Upper lobe of left lung (tissue), 6 donors: Measurements from ENCODE around the gene DENND5B. TPM values are rescaled to one million over a fixed set of nuclear protein-coding genes. Genes with fewer than 3 reads are reported as not detected.
"Not testable (repeated sequence)": the region's sequence is repeated elsewhere in the genome, so short reads cannot be mapped to it uniquely, and the experiment has no call there.

Source experiments
- ATAC-seq, 2 donors: fragments of 200-7000 bp; cut with Tn5 transposase; one replicate each; pipeline ENCODE4 v1.9.1; 2022; ENCODE audit warnings: mild to moderate bottlenecking in 2 of 2, moderate library complexity in 2 of 2; ENCODE audit not compliant: low FRiP score in 2 of 2
- DNase-seq, 2 donors: peaks; one replicate each; pipeline ENCODE4 v3.0.0-alpha.2; 2019 to 2020
- H3K27ac ChIP-seq, 4 donors: fragments of 200-600 bp; sonication (generic); one replicate each; pipeline ENCODE4 v1.5.1; 2016 to 2019
- H3K27me3 ChIP-seq, 4 donors: fragments of 200-600 bp; sonication (generic); one replicate each; pipeline ENCODE4 v1.5.1; 2017 to 2019
- H3K36me3 ChIP-seq, 4 donors: fragments of 200-600 bp; sonication (generic); one replicate each; pipeline ENCODE4 v1.5.1; 2016 to 2019
- H3K4me1 ChIP-seq, 4 donors: fragments of 200-600 bp; sonication (generic); one replicate each; pipeline ENCODE4 v1.5.1; 2018 to 2019
- H3K4me3 ChIP-seq, 4 donors: fragments of 200-600 bp; sonication (generic); one replicate each; pipeline ENCODE4 v1.5.1; 2017 to 2019; ENCODE audit warnings: mild to moderate bottlenecking in 2 of 4, moderate library complexity in 1 of 4
- H3K9me3 ChIP-seq, 4 donors: fragments of 200-600 bp; sonication (generic); one replicate each; pipeline ENCODE4 v1.5.1; 2018 to 2019
- CTCF ChIP-seq, 6 experiments: fragments of 450-650 bp in 4 of 6; fragments of 200-600 bp in 2 of 6; sonication (generic) in 2 of 6; IDR thresholded peaks; one replicate each; pipeline ENCODE4 v1.5.1; 2016 to 2019; ENCODE audit warnings: antibody characterized with exemption in 6 of 6
- EP300 ChIP-seq, 4 donors: sonication (generic); formaldehyde crosslinking; IDR thresholded peaks; one replicate each; pipeline ENCODE4 v1.5.1; 2017; ENCODE audit warnings: antibody characterized with exemption in 4 of 4, control low read depth in 2 of 4
- POLR2A ChIP-seq, 4 donors: fragments of 450-650 bp; IDR thresholded peaks; one replicate each; pipeline ENCODE4 v1.5.1; 2016 to 2017; ENCODE audit warnings: antibody characterized with exemption in 4 of 4, mild to moderate bottlenecking in 2 of 4
- POLR2AphosphoS5 ChIP-seq, 2 donors: sonication (generic); formaldehyde crosslinking; IDR thresholded peaks; one replicate each; pipeline ENCODE4 v1.5.1; 2017; ENCODE audit warnings: antibody characterized with exemption in 2 of 2
- WGBS, 2 donors: methylation state at CpG; one replicate each; pipeline ENCODE4 v1.1.5; 2017 to 2018; 5-methylcytosine and 5-hydroxymethylcytosine counted together
- total RNA-seq, 6 donors: library from RNA; depleted of rRNA in 4 of 6; stranded (reverse); fragments of >200 nt in 4 of 6; gene quantifications; one replicate each; pipeline versions ENCODE4 v1.1.0 to v1.2.1, GENCODE V29; 2016 to 2021
- donor health status: DM: no; HTN: no; CAD: no; lungs with moderate emphysema.
- donor health status: DM: no; HTN: yes; CAD: no; lungs with severe emphysema.

DENND5B gene
- total RNA-seq, 6 donors from 2014 or later: 4.1 to 12.6 (median 5.8) TPM

GRCh38 chr12:31570880-31571279, 20.1 kb downstream of the DENND5B start:
- no peak overlapping the region for H3K27ac ChIP-seq
- no peaks in the 10 kb centered on the region for H3K9me3 ChIP-seq
- 35 to 59% methylated on average over 5 of the region's 5 CpGs for WGBS, 2 donors
- no peaks in the 10 kb centered on the region for H3K27me3 ChIP-seq
- H3K4me3 ChIP-seq: no peak overlapping the region
- peaks cover 0 to 14% (median 7%) of the 10 kb centered on the region in 4 donors for H3K4me1 ChIP-seq
- TF ChIP-seq CTCF (IDR thresholded peaks at IDR 0.05): no peak
- TF ChIP-seq POLR2A (IDR thresholded peaks at IDR 0.05): no peak
- no peak for TF ChIP-seq POLR2AphosphoS5 (IDR thresholded peaks at IDR 0.05)
- TF ChIP-seq EP300 (IDR thresholded peaks at IDR 0.05): no peak
- H3K36me3 ChIP-seq: no peaks in the 10 kb centered on the region
- ATAC-seq (no peak), DNase-seq (no peak)

DNA sequence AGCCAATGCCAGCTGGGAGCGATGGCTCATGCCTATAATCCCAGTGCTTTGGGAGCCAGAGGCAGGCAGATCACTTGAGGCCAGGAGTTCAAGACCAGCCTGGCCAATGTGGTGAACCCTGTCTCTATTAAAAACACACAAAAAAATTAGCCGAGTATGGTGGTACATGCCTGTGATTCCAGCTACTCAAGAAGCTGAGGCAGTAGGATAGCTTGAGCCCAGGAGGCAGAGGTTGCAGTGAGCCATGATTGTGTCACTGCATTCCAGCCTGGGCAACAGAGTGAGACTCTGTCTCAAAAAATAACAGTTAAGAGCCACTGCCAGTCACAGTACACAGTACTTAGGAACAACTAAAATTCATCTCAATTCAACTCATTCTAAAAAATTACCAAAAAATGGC, 21.4 kb downstream of the DENND5B start:
- not testable (repeated sequence) for H3K4me3 ChIP-seq, H3K27ac ChIP-seq, H3K4me1 ChIP-seq, H3K9me3 ChIP-seq, H3K27me3 ChIP-seq, H3K36me3 ChIP-seq, DNase-seq, ATAC-seq
- 97% methylated on average over 2 of the region's 2 CpGs for WGBS, 2 donors

DNA sequence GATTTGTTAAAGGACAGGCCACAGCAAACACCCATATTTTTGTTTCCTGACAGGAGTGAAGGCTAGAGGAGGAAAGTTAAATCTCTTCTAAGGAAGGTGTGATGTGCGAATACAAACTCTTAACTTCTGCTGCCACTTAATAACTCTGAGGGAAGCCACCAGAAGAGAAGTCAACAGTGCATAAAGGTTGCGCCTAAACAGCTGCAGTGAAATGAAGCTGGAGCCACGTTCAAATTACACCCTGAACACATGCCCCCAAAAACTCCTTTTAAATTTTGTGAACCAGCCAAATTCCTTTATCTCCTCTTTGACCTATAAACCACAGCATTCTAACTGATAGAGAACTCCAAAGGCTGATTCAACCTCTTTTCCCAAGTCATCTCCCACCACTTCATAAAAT, 22.4 kb downstream of the DENND5B start:
- Histone ChIP-seq H3K4me3 (no peak overlapping the region), H3K4me1 (peaks cover 0 to 4% (median 0%) of the 10 kb centered on the region in 4 donors), H3K27ac (no peak overlapping the region), H3K27me3 (no peaks in the 10 kb centered on the region), H3K9me3 (no peaks in the 10 kb centered on the region), H3K36me3 (no peaks in the 10 kb centered on the region)
- WGBS, 2 donors: 86 to 88% methylated on average over 3 of the region's 3 CpGs
- TF ChIP-seq POLR2AphosphoS5 (IDR thresholded peaks at IDR 0.05): no peak
- TF ChIP-seq CTCF (IDR thresholded peaks at IDR 0.05): no peak
- TF ChIP-seq POLR2A (IDR thresholded peaks at IDR 0.05): no peak
- TF ChIP-seq EP300 (IDR thresholded peaks at IDR 0.05): no peak
- ATAC-seq (no peak), DNase-seq (no peak)

DNA sequence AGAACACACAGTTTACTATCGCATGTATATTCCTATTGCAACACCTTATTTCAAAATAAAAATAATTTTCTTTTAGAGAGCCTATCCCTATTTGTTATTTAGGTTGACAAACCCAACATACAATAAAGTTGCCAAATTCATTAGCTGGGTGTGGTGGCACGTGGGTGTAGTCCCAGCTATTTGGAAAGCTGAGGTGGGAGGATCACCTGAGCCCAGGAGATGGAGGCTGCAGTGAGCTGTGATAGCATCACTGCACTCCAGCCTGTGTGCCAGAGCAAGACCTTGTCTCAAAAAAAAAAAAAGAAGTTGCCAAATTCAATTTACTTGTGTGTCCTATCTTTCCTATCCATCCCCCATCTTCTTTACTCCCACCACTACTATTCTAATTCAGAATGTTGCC, 23.9 kb downstream of the DENND5B start:
- TF ChIP-seq POLR2AphosphoS5 (IDR thresholded peaks at IDR 0.05) (no peak), POLR2A (IDR thresholded peaks at IDR 0.05) (no peak), EP300 (IDR thresholded peaks at IDR 0.05) (no peak), CTCF (IDR thresholded peaks at IDR 0.05) (no peak)
- ATAC-seq (no peak), DNase-seq (no peak)
- H3K4me1 ChIP-seq: peaks cover 0 to 4% (median 0%) of the 10 kb centered on the region in 4 donors
- WGBS, 2 donors: 86 to 91% methylated on average over 2 of the region's 2 CpGs
- no peak overlapping the region for H3K27ac ChIP-seq
- no peaks in the 10 kb centered on the region for H3K9me3 ChIP-seq
- H3K27me3 ChIP-seq: no peaks in the 10 kb centered on the region
- H3K4me3 ChIP-seq: no peak overlapping the region
- H3K36me3 ChIP-seq: no peaks in the 10 kb centered on the region

GRCh38 chr12:31566547-31566946, 24.4 kb downstream of the DENND5B start:
- H3K4me3 ChIP-seq: no peak overlapping the region

More at GRCh38 chr12:31566547-31566946, 24.4 kb downstream of the DENND5B start:
- H3K9me3 ChIP-seq: no peaks in the 10 kb centered on the region
- H3K36me3 ChIP-seq: no peaks in the 10 kb centered on the region
- no peak overlapping the region for H3K27ac ChIP-seq
- H3K27me3 ChIP-seq: no peaks in the 10 kb centered on the region
- TF ChIP-seq EP300 (IDR thresholded peaks at IDR 0.05): no peak
- no peak for TF ChIP-seq CTCF (IDR thresholded peaks at IDR 0.05)
- H3K4me1 ChIP-seq: peaks cover 0 to 4% (median 0%) of the 10 kb centered on the region in 4 donors
- 92 to 94% methylated on average over 2 of the region's 2 CpGs for WGBS, 2 donors
- ATAC-seq (no peak), DNase-seq (no peak)
